Measurements from ENCODE around the gene PTPRN2.

PTPRN2 gene

GRCh38 chr7:158490171-158490782 is 97.3 kb downstream of the PTPRN2 start:
- in situ Hi-C loops (cut with MboI; ENCODE audit: low pct_unique_long_range_greater_than_20kb, low sequenced_read_pairs, unreplicated experiment), result no loop called here
- DNase-seq (ENCODE audit: low spot score), result no peak
- TF ChIP-seq CTCF (IDR thresholded peaks at IDR 0.05; ENCODE audit: extremely low read depth, insufficient read depth, missing control alignments), result no peak

- DNase-seq (ENCODE audit: low spot score), result no peak
- TF ChIP-seq CTCF (IDR thresholded peaks at IDR 0.05; ENCODE audit: extremely low read depth, insufficient read depth, missing control alignments), result no peak
- in situ Hi-C loops (cut with MboI; ENCODE audit: low pct_unique_long_range_greater_than_20kb, low sequenced_read_pairs, unreplicated experiment), result no loop called here
Observed at GRCh38 chr7:158489462-158490155, 98.0 kb downstream of the PTPRN2 start.

GRCh38 chr7:158488181-158488971 is 99.2 kb downstream of the PTPRN2 start:
- DNase-seq (ENCODE audit: low spot score), result no peak
- TF ChIP-seq CTCF (IDR thresholded peaks at IDR 0.05; ENCODE audit: extremely low read depth, insufficient read depth, missing control alignments), result no peak
- in situ Hi-C loops (cut with MboI; ENCODE audit: low pct_unique_long_range_greater_than_20kb, low sequenced_read_pairs, unreplicated experiment), result no loop called here

- in situ Hi-C loops (cut with MboI; ENCODE audit: low pct_unique_long_range_greater_than_20kb, low sequenced_read_pairs, unreplicated experiment), result no loop called here
- TF ChIP-seq CTCF (IDR thresholded peaks at IDR 0.05; ENCODE audit: extremely low read depth, insufficient read depth, missing control alignments), result no peak
- DNase-seq (ENCODE audit: low spot score), result no peak
Observed at GRCh38 chr7:158487631-158488151, 99.9 kb downstream of the PTPRN2 start.

GRCh38 chr7:158486919-158487318 is 100.7 kb downstream of the PTPRN2 start:
- DNase-seq (ENCODE audit: low spot score), result no peak
- in situ Hi-C loops (cut with MboI; ENCODE audit: low pct_unique_long_range_greater_than_20kb, low sequenced_read_pairs, unreplicated experiment), result no loop called here
- no peak for TF ChIP-seq CTCF (IDR thresholded peaks at IDR 0.05; ENCODE audit: extremely low read depth, insufficient read depth, missing control alignments)

GRCh38 chr7:158484801-158485531 is 102.7 kb downstream of the PTPRN2 start:
- no peak for TF ChIP-seq CTCF (IDR thresholded peaks at IDR 0.05; ENCODE audit: extremely low read depth, insufficient read depth, missing control alignments)

More at GRCh38 chr7:158484801-158485531, 102.7 kb downstream of the PTPRN2 start:
- in situ Hi-C loops (cut with MboI; ENCODE audit: low pct_unique_long_range_greater_than_20kb, low sequenced_read_pairs, unreplicated experiment), result no loop called here
- no peak for DNase-seq (ENCODE audit: low spot score)
